GM12878 (cell line): ENCODE measurements around the gene CCL3. TPM values are rescaled to one million over a fixed set of nuclear protein-coding genes. Genes with fewer than 3 reads are reported as not detected.
"Not testable (repeated sequence)": the region's sequence is repeated elsewhere in the genome, so short reads cannot be mapped to it uniquely, and the experiment has no call there.

Experiments
- ATAC-seq: fragments of 200-7000 bp; cut with Tn5 transposase; 3 replicates; pipeline ENCODE4 v1.9.1; 2020; ENCODE audit warnings: mild to moderate bottlenecking, moderate library complexity
- BruUV-seq: library from RNA; stranded (reverse); fragments of 400-500 nt; replicated peaks from 2 replicates; lab custom pipeline; 2021; lab: Mats Ljungman, UMichigan
- CTCF ChIA-PET: fragments of 300-600 bp; sonication (Branson Sonifier 250); formaldehyde crosslinking; extraction: SDS; loops from one replicate; lab custom pipeline; 2021; ENCODE audit warnings: inconsistent platforms; lab: Yijun Ruan, JAX
- POLR2A ChIA-PET: fragments of 350-600 bp; formaldehyde crosslinking; extraction: SDS; loops from one replicate; lab custom pipeline; 2021; ENCODE audit warnings: inconsistent platforms; lab: Charles Lee
- RAD21 ChIA-PET: fragments of 300-600 bp; sonication (Branson Sonifier 250); formaldehyde crosslinking; loops from one replicate; lab custom pipeline; 2023; ENCODE audit warnings: antibody characterized with exemption; ENCODE audit not compliant: unreplicated experiment; lab: Charles Lee
- SMC1A ChIA-PET: fragments of 300-600 bp; sonication (Branson Sonifier 250); formaldehyde crosslinking; loops from one replicate; lab custom pipeline; 2023; ENCODE audit not compliant: unreplicated experiment, uncharacterized antibody; lab: Charles Lee
- DNase-seq: peaks from one replicate; pipeline ENCODE4 v3.0.0-alpha.2; 2011; ENCODE audit warnings: low read depth, low spot score
- FAIRE-seq: peaks from 3 replicates; lab custom pipeline; 2011; peaks lifted over from hg19 to GRCh38; lab: Jason Lieb, UNC
- H2AFZ ChIP-seq: 2 replicates; pipeline ENCODE4 v1.6.0; 2011; ENCODE audit warnings: low read depth, low read length, control low read depth; ENCODE audit not compliant: control insufficient read depth
- H3K27ac ChIP-seq: 2 replicates; pipeline ENCODE4 v1.5.1; 2011; ENCODE audit warnings: control low read depth; ENCODE audit not compliant: control insufficient read depth, insufficient read depth
- H3K27me3 ChIP-seq, 2 experiments: replicated peaks in 1 of 2; 2 replicates each; pipeline versions ENCODE4 v1.6.0 to v1.6.1; 2011; ENCODE audit warnings: low read length in 1 of 2; ENCODE audit not compliant: control insufficient read depth in 2 of 2, insufficient read depth in 2 of 2
- H3K36me3 ChIP-seq, 2 experiments: 2 replicates each; pipeline ENCODE4 v1.5.1; 2011; ENCODE audit warnings: low read length in 1 of 2; ENCODE audit not compliant: control insufficient read depth in 2 of 2, insufficient read depth in 2 of 2
- H3K4me1 ChIP-seq: 2 replicates; pipeline ENCODE4 v1.6.1; 2011; ENCODE audit warnings: mild to moderate bottlenecking, low read length, moderate library complexity, mixed read lengths; ENCODE audit not compliant: control insufficient read depth, insufficient read depth
- H3K4me2 ChIP-seq: 2 replicates; pipeline ENCODE4 v1.6.0; 2011; ENCODE audit warnings: control low read depth; ENCODE audit not compliant: control insufficient read depth, insufficient read depth
- H3K4me3 ChIP-seq: fragments of 200-600 bp; sonication (generic); 2 replicates; pipeline ENCODE4 v1.5.1; 2016
- H3K79me2 ChIP-seq: 2 replicates; pipeline ENCODE4 v1.6.0; 2011; ENCODE audit warnings: low read length; ENCODE audit not compliant: control insufficient read depth, insufficient read depth
- H3K9ac ChIP-seq: 2 replicates; pipeline ENCODE4 v1.8.0; 2011; ENCODE audit warnings: low read length, control low read depth, mixed read lengths; ENCODE audit not compliant: control insufficient read depth, insufficient read depth
- H3K9me3 ChIP-seq: replicated peaks from 3 replicates; pipeline ENCODE4 v1.5.1; 2011; ENCODE audit warnings: mild to moderate bottlenecking, low read length; ENCODE audit not compliant: control insufficient read depth, insufficient read depth
- H4K20me1 ChIP-seq: 2 replicates; pipeline ENCODE4 v1.6.0; 2011; ENCODE audit not compliant: control insufficient read depth, insufficient read depth
- WGBS: methylation state at CpG from one replicate; pipeline ENCODE4 v1.1.6; 2016; ENCODE audit warnings: low lambda C conversion rate; ENCODE audit not compliant: insufficient replicate concordance, insufficient coverage; ENCODE audit errors: missing lambda C conversion rate; 5-methylcytosine and 5-hydroxymethylcytosine counted together
- in situ Hi-C: fragments of 300-500 bp; cut with MboI; formaldehyde crosslinking; loops from 9 replicates; pipeline ENCODE4 v1.14.3; 2018; ENCODE audit warnings: mixed read lengths
- intact Hi-C: fragments of 100-400 bp; cut with micrococcal nuclease; formaldehyde crosslinking; loops from one replicate; pipeline ENCODE4 v1.14.2; 2022; ENCODE audit not compliant: unreplicated experiment
- polyA plus RNA-seq, 11 experiments: library from polyadenylated mRNA; depleted of rRNA in 4 of 11; unstranded in 6 of 11; stranded (reverse) in 5 of 11; fragments of >200 nt; fragmentation: Nextera tagmentation in 4 of 11; fragmentation: Illumina TruSeq in 1 of 11; extraction: Ambion mirVana in 4 of 11; extraction: Trizol in 1 of 11; gene quantifications; 1 replicate in 1 of 11; 2 replicates in 10 of 11; pipeline versions ENCODE4 v1.2.1 to v1.2.3, GENCODE V29; 2011 to 2016; ENCODE audit warnings: inconsistent platforms in 2 of 11, missing spikeins in 2 of 11, low read depth in 1 of 11
- total RNA-seq, 4 experiments: library from RNA; depleted of rRNA in 3 of 4; stranded (reverse); fragments of >200 nt in 3 of 4; fragmentation: Illumina TruSeq in 1 of 4; extraction: Trizol in 1 of 4; gene quantifications; 2 replicates each; pipeline versions ENCODE4 v1.2.1 to v1.2.3, GENCODE V29; 2013 to 2021
- TF ChIP-seq, protein P1 (sequence below): IDR thresholded peaks from 2 replicates; pipeline ENCODE4 v1.6.1; 2012; ENCODE audit warnings: improper control_type of control experiment, low read depth, low read length; ENCODE audit not compliant: insufficient replicate concordance

Gene CCL3
- total and polyA plus RNA-seq, 10 of the 15 experiments (the other 5 are each of a cell fraction or from before 2014, with no cell fraction given), result 96.5 to 1,488 (median 199) TPM

DNA sequence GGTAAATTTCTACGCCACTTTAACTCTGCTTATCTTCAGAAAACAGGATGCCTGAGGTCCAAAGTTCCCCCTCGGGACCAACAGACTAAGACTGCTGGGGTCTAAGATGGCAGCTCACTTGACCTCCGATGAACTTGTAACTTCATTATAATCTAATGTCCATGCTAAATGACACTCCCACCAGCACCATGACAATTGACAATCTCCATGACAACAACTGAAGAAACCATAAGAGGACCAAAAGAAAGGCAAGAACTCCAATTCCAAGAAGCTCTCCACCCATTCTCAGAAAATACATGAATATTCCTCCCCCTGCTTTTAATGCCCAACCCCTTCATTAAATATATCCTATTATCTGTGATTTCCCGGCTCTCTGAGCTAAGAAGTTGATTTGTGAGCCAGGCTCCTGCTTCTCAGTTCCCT lies 21.1 kb upstream of the CCL3 start (continued):
- TF ChIP-seq, protein P1, sequence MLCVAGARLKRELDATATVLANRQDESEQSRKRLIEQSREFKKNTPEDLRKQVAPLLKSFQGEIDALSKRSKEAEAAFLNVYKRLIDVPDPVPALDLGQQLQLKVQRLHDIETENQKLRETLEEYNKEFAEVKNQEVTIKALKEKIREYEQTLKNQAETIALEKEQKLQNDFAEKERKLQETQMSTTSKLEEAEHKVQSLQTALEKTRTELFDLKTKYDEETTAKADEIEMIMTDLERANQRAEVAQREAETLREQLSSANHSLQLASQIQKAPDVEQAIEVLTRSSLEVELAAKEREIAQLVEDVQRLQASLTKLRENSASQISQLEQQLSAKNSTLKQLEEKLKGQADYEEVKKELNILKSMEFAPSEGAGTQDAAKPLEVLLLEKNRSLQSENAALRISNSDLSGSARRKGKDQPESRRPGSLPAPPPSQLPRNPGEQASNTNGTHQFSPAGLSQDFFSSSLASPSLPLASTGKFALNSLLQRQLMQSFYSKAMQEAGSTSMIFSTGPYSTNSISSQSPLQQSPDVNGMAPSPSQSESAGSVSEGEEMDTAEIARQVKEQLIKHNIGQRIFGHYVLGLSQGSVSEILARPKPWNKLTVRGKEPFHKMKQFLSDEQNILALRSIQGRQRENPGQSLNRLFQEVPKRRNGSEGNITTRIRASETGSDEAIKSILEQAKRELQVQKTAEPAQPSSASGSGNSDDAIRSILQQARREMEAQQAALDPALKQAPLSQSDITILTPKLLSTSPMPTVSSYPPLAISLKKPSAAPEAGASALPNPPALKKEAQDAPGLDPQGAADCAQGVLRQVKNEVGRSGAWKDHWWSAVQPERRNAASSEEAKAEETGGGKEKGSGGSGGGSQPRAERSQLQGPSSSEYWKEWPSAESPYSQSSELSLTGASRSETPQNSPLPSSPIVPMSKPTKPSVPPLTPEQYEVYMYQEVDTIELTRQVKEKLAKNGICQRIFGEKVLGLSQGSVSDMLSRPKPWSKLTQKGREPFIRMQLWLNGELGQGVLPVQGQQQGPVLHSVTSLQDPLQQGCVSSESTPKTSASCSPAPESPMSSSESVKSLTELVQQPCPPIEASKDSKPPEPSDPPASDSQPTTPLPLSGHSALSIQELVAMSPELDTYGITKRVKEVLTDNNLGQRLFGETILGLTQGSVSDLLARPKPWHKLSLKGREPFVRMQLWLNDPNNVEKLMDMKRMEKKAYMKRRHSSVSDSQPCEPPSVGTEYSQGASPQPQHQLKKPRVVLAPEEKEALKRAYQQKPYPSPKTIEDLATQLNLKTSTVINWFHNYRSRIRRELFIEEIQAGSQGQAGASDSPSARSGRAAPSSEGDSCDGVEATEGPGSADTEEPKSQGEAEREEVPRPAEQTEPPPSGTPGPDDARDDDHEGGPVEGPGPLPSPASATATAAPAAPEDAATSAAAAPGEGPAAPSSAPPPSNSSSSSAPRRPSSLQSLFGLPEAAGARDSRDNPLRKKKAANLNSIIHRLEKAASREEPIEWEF, result no peak

DNA sequence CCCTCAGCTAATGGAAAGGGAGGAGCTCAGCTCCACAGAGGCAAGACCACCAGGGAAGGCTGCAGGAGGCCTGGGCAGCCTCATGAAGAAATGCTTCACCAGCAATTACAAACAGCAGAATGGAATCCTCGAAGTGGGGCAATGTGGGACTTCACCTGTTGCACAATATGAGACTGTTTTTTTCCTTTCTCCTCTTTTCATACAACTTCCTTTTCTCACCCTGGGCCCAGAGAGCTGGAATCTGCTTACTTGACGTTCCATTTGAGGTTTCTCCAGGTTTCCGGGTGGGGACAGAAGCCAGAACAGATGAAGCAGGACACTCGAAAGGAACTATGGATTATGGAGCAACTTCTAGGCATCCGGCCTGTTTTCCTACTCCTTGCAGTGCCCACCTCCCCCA lies 18.3 kb upstream of the CCL3 start:
- intact Hi-C loops, H3K9me3 ChIP-seq, in situ Hi-C loops, H3K4me2 ChIP-seq, ATAC-seq, H4K20me1 ChIP-seq, H3K27ac ChIP-seq, FAIRE-seq, H3K4me1 ChIP-seq, H2AFZ ChIP-seq, BruUV-seq, H3K9ac ChIP-seq, H3K79me2 ChIP-seq, POLR2A ChIA-PET, H3K4me3 ChIP-seq, H3K36me3 ChIP-seq, H3K27me3 ChIP-seq, DNase-seq: not testable (repeated sequence)
- ChIA-PET RAD21 (interaction anchor here (1.3 kb wide), 1 partner anchor 9 kb away, joined by 3 read pairs; no protein-coding TSS in a partner anchor), CTCF (interaction anchor here (1.2 to 1.6 kb wide), 2 partner anchors 11 to 39 kb away, joined by 4 to 7 read pairs; no protein-coding TSS in a partner anchor), SMC1A (interaction anchor here (1.1 to 1.6 kb wide), 2 partner anchors 10 to 25 kb away, joined by 4 to 5 read pairs; no protein-coding TSS in a partner anchor)
- WGBS, result 51% methylated on average over 5 of the region's 5 CpGs
